ENCODE data around the gene NCKAP5.

GRCh38 chr2:132633635-132634034, 934.6 kb downstream of the NCKAP5 start:
- TF ChIP-seq CTCF (IDR thresholded peaks at IDR 0.05; ENCODE audit: low read depth, low read length) (no peak), POLR2A (IDR thresholded peaks at IDR 0.05; ENCODE audit: extremely low read depth, insufficient read length) (no peak)

Measured in NB4 (cell line).